ENCODE measurements around the gene STARD8.

The STARD8 gene

GRCh38 chrX:68697465-68698125 lies 50.1 kb downstream of the STARD8 start:
- in situ Hi-C loops (cut with HindIII; ENCODE audit: low pct_unique_long_range_greater_than_20kb, low sequenced_read_pairs): no loop called here
- DNase-seq (ENCODE audit: low read depth in 1 of 2, low spot score in 1 of 2): no peak
- TF ChIP-seq JUND (IDR thresholded peaks at IDR 0.05; ENCODE audit: low read depth): no peak

- TF ChIP-seq JUND (IDR thresholded peaks at IDR 0.05; ENCODE audit: low read depth): no peak
- no peak for DNase-seq (ENCODE audit: low read depth in 1 of 2, low spot score in 1 of 2)
- in situ Hi-C loops (cut with HindIII; ENCODE audit: low pct_unique_long_range_greater_than_20kb, low sequenced_read_pairs): no loop called here
Observed at GRCh38 chrX:68698942-68699341, 51.5 kb downstream of the STARD8 start.

- no peak for TF ChIP-seq JUND (IDR thresholded peaks at IDR 0.05; ENCODE audit: low read depth)
- in situ Hi-C loops (cut with HindIII; ENCODE audit: low pct_unique_long_range_greater_than_20kb, low sequenced_read_pairs): no loop called here
- no peak for DNase-seq (ENCODE audit: low read depth in 1 of 2, low spot score in 1 of 2)
Observed at GRCh38 chrX:68699960-68700746, 52.7 kb downstream of the STARD8 start.

- no peak for DNase-seq (ENCODE audit: low read depth in 1 of 2, low spot score in 1 of 2)
- no peak for TF ChIP-seq JUND (IDR thresholded peaks at IDR 0.05; ENCODE audit: low read depth)
- in situ Hi-C loops (cut with HindIII; ENCODE audit: low pct_unique_long_range_greater_than_20kb, low sequenced_read_pairs): no loop called here
Observed at GRCh38 chrX:68703369-68703768, 55.9 kb downstream of the STARD8 start.

- no peak for TF ChIP-seq JUND (IDR thresholded peaks at IDR 0.05; ENCODE audit: low read depth)
- in situ Hi-C loops (cut with HindIII; ENCODE audit: low pct_unique_long_range_greater_than_20kb, low sequenced_read_pairs): no loop called here
- DNase-seq (ENCODE audit: low read depth in 1 of 2, low spot score in 1 of 2): no peak
Observed at GRCh38 chrX:68703846-68704245, 56.4 kb downstream of the STARD8 start.

- TF ChIP-seq JUND (IDR thresholded peaks at IDR 0.05; ENCODE audit: low read depth): no peak
- in situ Hi-C loops (cut with HindIII; ENCODE audit: low pct_unique_long_range_greater_than_20kb, low sequenced_read_pairs): no loop called here
- DNase-seq (ENCODE audit: low read depth in 1 of 2, low spot score in 1 of 2): no peak
Observed at GRCh38 chrX:68705986-68706385, 58.5 kb downstream of the STARD8 start.

GRCh38 chrX:68708503-68709290 lies 61.2 kb downstream of the STARD8 start:
- no peak for DNase-seq (ENCODE audit: low read depth in 1 of 2, low spot score in 1 of 2)
- in situ Hi-C loops (cut with HindIII; ENCODE audit: low pct_unique_long_range_greater_than_20kb, low sequenced_read_pairs): no loop called here
- no peak for TF ChIP-seq JUND (IDR thresholded peaks at IDR 0.05; ENCODE audit: low read depth)

- in situ Hi-C loops (cut with HindIII; ENCODE audit: low pct_unique_long_range_greater_than_20kb, low sequenced_read_pairs): no loop called here
- DNase-seq (ENCODE audit: low read depth in 1 of 2, low spot score in 1 of 2): peak; percentile 55 to 59
- no peak for TF ChIP-seq JUND (IDR thresholded peaks at IDR 0.05; ENCODE audit: low read depth)
Observed at GRCh38 chrX:68710870-68711576, 63.6 kb downstream of the STARD8 start.

GRCh38 chrX:68711845-68712244 lies 64.4 kb downstream of the STARD8 start:
- no peak for TF ChIP-seq JUND (IDR thresholded peaks at IDR 0.05; ENCODE audit: low read depth)
- in situ Hi-C loops (cut with HindIII; ENCODE audit: low pct_unique_long_range_greater_than_20kb, low sequenced_read_pairs): no loop called here
- no peak for DNase-seq (ENCODE audit: low read depth in 1 of 2, low spot score in 1 of 2)

- no peak for DNase-seq (ENCODE audit: low read depth in 1 of 2, low spot score in 1 of 2)
- in situ Hi-C loops (cut with HindIII; ENCODE audit: low pct_unique_long_range_greater_than_20kb, low sequenced_read_pairs): no loop called here
- no peak for TF ChIP-seq JUND (IDR thresholded peaks at IDR 0.05; ENCODE audit: low read depth)
Observed at GRCh38 chrX:68714856-68715255, 67.4 kb downstream of the STARD8 start.

- DNase-seq (ENCODE audit: low read depth in 1 of 2, low spot score in 1 of 2): no peak
- TF ChIP-seq JUND (IDR thresholded peaks at IDR 0.05; ENCODE audit: low read depth): no peak
- in situ Hi-C loops (cut with HindIII; ENCODE audit: low pct_unique_long_range_greater_than_20kb, low sequenced_read_pairs): no loop called here
Observed at GRCh38 chrX:68717196-68717595, 69.7 kb downstream of the STARD8 start.

GRCh38 chrX:68717663-68718442 lies 70.4 kb downstream of the STARD8 start:
- TF ChIP-seq JUND (IDR thresholded peaks at IDR 0.05; ENCODE audit: low read depth): no peak
- in situ Hi-C loops (cut with HindIII; ENCODE audit: low pct_unique_long_range_greater_than_20kb, low sequenced_read_pairs): no loop called here
- no peak for DNase-seq (ENCODE audit: low read depth in 1 of 2, low spot score in 1 of 2)
